K562 (cell line): ENCODE data around the gene SETD4. TPM values are rescaled to one million over a fixed set of nuclear protein-coding genes. Genes with fewer than 3 reads are reported as not detected.

Experiments used
- BCL6 ChIP-seq: fragments of 250-450 bp; sonication (Bioruptor Pico); IDR thresholded peaks from 2 replicates; pipeline ENCODE4 v1.4.0; 2020
- BDP1 ChIP-seq: IDR thresholded peaks from 3 replicates; pipeline ENCODE4 v1.6.1; 2011; ENCODE audit not compliant: insufficient read length, insufficient read depth
- CHCHD3 ChIP-seq: fragments of 250-450 bp; sonication (Bioruptor Pico); IDR thresholded peaks from 2 replicates; pipeline ENCODE4 v2.1.2; 2022; ENCODE audit warnings: mild to moderate bottlenecking
- FOSL1 ChIP-seq: fragments of 200-800 bp; sonication (Bioruptor generic); conservative IDR thresholded peaks from 2 replicates; pipeline ENCODE4 v1.6.1; 2016; ENCODE audit warnings: missing genetic modification characterization, missing compliant biosample characterization
- HDGF ChIP-seq: fragments of 450-650 bp; IDR thresholded peaks from 2 replicates; pipeline ENCODE4 v1.6.1; 2016
- HNRNPK ChIP-seq: fragments of 200-400 bp; formaldehyde crosslinking; IDR thresholded peaks from one replicate; pipeline ENCODE4 v1.6.1; 2018; ENCODE audit warnings: mild to moderate bottlenecking, low read depth, low read length; ENCODE audit not compliant: poor library complexity, severe bottlenecking
- JUN ChIP-seq, 2 experiments: sonication (generic) in 1 of 2; formaldehyde crosslinking in 1 of 2; IDR thresholded peaks; 2 replicates each; pipeline versions ENCODE4 v1.6.1 to v1.8.0; 2012 to 2022; ENCODE audit warnings: borderline replicate concordance in 2 of 2, mild to moderate bottlenecking in 2 of 2, improper control_type of control experiment in 1 of 2, low read depth in 1 of 2, low read length in 1 of 2, missing genetic modification reagents in 1 of 2
- LCOR ChIP-seq: sonication (generic); formaldehyde crosslinking; IDR thresholded peaks from 2 replicates; pipeline ENCODE4 v1.8.0; 2022; ENCODE audit warnings: mild to moderate bottlenecking, missing genetic modification reagents
- PURB ChIP-seq: sonication (generic); formaldehyde crosslinking; IDR thresholded peaks from 2 replicates; pipeline ENCODE4 v1.9.0; 2021; ENCODE audit warnings: low read depth, mild to moderate bottlenecking, missing genetic modification reagents
- SAFB ChIP-seq: fragments of 200-400 bp; formaldehyde crosslinking; IDR thresholded peaks from 2 replicates; pipeline ENCODE4 v1.6.1; 2017; ENCODE audit warnings: low read depth, low read length, borderline replicate concordance
- ZNF274 ChIP-seq: IDR thresholded peaks from 2 replicates; pipeline ENCODE4 v1.6.1; 2011; ENCODE audit warnings: low read depth, mild to moderate bottlenecking, low read length, moderate library complexity, borderline replicate concordance
- ZNF3 ChIP-seq: fragments of 250-450 bp; sonication (Bioruptor Pico); IDR thresholded peaks from 2 replicates; pipeline ENCODE4 v1.5.0; 2021; ENCODE audit warnings: mild to moderate bottlenecking, moderate library complexity
- ZNF444 ChIP-seq: fragments of 250-450 bp; sonication (Bioruptor Pico); IDR thresholded peaks from 2 replicates; pipeline ENCODE4 v1.4.0; 2020; ENCODE audit warnings: mild to moderate bottlenecking, moderate library complexity
- polyA plus RNA-seq, 8 experiments: library from polyadenylated mRNA; depleted of rRNA in 4 of 8; stranded (reverse) in 5 of 8; unstranded in 3 of 8; fragments of >200 nt; fragmentation: Nextera tagmentation in 2 of 8; fragmentation: Illumina TruSeq in 1 of 8; extraction: Ambion mirVana in 2 of 8; extraction: Trizol in 1 of 8; gene quantifications; 2 replicates each; pipeline versions ENCODE4 v1.2.1 to v1.2.3, GENCODE V29; 2011 to 2014; ENCODE audit warnings: inconsistent platforms in 1 of 8, missing spikeins in 1 of 8
- total RNA-seq, 7 experiments: library from RNA; depleted of rRNA in 6 of 7; stranded (reverse); fragments of >200 nt in 6 of 7; fragmentation: Illumina TruSeq in 2 of 7; extraction: Trizol in 2 of 7; gene quantifications; 2 replicates each; pipeline versions ENCODE4 v1.2.1 to v1.2.3, GENCODE V29; 2011 to 2021; ENCODE audit warnings: low replicate concordance in 1 of 7
- TF ChIP-seq, protein P1 (sequence below): sonication (generic); formaldehyde crosslinking; IDR thresholded peaks from 2 replicates; pipeline ENCODE4 v1.8.0; 2022; ENCODE audit warnings: missing genetic modification reagents, mild to moderate bottlenecking, borderline replicate concordance
- TF ChIP-seq, protein P2 (sequence below): fragments of 450-650 bp; IDR thresholded peaks from 2 replicates; pipeline ENCODE4 v1.6.1; 2017; ENCODE audit warnings: antibody characterized with exemption
- TF ChIP-seq, protein P3 (sequence below): IDR thresholded peaks from 3 replicates; pipeline ENCODE4 v1.6.1; 2011; ENCODE audit warnings: borderline replicate concordance, mild to moderate bottlenecking, moderate library complexity; ENCODE audit not compliant: insufficient read length; ENCODE audit errors: extremely low read depth
- TF ChIP-seq, protein P4 (sequence below): sonication (generic); formaldehyde crosslinking; IDR thresholded peaks from 2 replicates; pipeline ENCODE4 v1.8.1; 2023; ENCODE audit warnings: mild to moderate bottlenecking, missing genetic modification reagents

The SETD4 gene
- total and polyA plus RNA-seq, 9 of the 15 experiments (the other 6 are each of a cell fraction or from before 2014, with no cell fraction given) = 16.1 to 51.3 (median 25.7) TPM

DNA sequence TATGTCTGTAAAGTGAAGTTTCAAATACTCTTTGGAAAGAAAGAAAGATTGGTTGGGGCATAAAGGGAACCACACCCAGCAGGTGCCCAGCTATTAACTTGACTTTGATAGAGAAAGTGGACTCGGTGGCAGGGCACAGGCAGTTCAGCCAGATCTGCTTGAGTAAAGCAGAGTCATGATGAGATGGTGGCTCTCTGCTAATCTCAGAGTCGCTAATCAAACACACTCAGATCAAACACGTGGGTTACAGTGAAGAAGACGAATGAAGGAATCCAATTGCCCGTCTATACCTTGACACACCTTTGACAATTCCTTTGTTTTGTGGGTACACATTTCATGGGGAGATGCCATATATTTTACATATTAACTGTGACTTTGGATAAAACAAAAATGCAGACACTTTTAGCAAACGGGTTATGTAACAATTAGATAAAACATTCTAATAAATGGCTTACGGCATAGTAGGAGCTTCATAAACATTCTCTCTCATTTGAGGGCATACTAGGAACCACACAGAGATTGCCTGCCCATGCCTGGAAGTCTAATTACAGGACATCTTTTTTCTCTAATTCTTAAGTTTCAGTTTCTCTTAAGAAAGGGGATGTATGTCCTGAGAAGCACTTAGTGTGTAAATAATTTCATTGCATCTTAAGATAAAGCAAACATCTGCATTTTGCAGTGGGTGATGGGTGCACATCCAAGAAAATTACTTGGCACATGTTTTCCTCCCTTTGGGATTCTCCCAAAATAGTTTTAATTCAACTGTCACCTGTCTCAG lies 16.7 kb upstream of the SETD4 start (continued):
- TF ChIP-seq HDGF (no peak), PURB (CRISPR knock-in tag) (no peak), ZNF444 (CRISPR knock-in tag) (no peak), CHCHD3 (no peak), ZNF274 (no peak), BCL6 (CRISPR knock-in tag) (no peak), FOSL1 (tag) (no peak), JUN (IDR thresholded peaks at IDR 0.05; ENCODE audit: borderline replicate concordance, low read depth, low read length) (no peak), JUN (CRISPR knock-in tag; IDR thresholded peaks at IDR 0.05; ENCODE audit: borderline replicate concordance) (no peak), SAFB (no peak), ZNF3 (no peak), HNRNPK (no peak), LCOR (CRISPR knock-in tag) (no peak), BDP1 (no peak)
- TF ChIP-seq, protein P1, sequence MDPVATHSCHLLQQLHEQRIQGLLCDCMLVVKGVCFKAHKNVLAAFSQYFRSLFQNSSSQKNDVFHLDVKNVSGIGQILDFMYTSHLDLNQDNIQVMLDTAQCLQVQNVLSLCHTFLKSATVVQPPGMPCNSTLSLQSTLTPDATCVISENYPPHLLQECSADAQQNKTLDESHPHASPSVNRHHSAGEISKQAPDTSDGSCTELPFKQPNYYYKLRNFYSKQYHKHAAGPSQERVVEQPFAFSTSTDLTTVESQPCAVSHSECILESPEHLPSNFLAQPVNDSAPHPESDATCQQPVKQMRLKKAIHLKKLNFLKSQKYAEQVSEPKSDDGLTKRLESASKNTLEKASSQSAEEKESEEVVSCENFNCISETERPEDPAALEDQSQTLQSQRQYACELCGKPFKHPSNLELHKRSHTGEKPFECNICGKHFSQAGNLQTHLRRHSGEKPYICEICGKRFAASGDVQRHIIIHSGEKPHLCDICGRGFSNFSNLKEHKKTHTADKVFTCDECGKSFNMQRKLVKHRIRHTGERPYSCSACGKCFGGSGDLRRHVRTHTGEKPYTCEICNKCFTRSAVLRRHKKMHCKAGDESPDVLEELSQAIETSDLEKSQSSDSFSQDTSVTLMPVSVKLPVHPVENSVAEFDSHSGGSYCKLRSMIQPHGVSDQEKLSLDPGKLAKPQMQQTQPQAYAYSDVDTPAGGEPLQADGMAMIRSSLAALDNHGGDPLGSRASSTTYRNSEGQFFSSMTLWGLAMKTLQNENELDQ (CRISPR knock-in tag) = no peak
- TF ChIP-seq, protein P2, sequence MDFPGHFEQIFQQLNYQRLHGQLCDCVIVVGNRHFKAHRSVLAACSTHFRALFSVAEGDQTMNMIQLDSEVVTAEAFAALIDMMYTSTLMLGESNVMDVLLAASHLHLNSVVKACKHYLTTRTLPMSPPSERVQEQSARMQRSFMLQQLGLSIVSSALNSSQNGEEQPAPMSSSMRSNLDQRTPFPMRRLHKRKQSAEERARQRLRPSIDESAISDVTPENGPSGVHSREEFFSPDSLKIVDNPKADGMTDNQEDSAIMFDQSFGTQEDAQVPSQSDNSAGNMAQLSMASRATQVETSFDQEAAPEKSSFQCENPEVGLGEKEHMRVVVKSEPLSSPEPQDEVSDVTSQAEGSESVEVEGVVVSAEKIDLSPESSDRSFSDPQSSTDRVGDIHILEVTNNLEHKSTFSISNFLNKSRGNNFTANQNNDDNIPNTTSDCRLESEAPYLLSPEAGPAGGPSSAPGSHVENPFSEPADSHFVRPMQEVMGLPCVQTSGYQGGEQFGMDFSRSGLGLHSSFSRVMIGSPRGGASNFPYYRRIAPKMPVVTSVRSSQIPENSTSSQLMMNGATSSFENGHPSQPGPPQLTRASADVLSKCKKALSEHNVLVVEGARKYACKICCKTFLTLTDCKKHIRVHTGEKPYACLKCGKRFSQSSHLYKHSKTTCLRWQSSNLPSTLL = no peak
- TF ChIP-seq, protein P3, sequence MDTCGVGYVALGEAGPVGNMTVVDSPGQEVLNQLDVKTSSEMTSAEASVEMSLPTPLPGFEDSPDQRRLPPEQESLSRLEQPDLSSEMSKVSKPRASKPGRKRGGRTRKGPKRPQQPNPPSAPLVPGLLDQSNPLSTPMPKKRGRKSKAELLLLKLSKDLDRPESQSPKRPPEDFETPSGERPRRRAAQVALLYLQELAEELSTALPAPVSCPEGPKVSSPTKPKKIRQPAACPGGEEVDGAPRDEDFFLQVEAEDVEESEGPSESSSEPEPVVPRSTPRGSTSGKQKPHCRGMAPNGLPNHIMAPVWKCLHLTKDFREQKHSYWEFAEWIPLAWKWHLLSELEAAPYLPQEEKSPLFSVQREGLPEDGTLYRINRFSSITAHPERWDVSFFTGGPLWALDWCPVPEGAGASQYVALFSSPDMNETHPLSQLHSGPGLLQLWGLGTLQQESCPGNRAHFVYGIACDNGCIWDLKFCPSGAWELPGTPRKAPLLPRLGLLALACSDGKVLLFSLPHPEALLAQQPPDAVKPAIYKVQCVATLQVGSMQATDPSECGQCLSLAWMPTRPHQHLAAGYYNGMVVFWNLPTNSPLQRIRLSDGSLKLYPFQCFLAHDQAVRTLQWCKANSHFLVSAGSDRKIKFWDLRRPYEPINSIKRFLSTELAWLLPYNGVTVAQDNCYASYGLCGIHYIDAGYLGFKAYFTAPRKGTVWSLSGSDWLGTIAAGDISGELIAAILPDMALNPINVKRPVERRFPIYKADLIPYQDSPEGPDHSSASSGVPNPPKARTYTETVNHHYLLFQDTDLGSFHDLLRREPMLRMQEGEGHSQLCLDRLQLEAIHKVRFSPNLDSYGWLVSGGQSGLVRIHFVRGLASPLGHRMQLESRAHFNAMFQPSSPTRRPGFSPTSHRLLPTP = no peak
- TF ChIP-seq, protein P4, sequence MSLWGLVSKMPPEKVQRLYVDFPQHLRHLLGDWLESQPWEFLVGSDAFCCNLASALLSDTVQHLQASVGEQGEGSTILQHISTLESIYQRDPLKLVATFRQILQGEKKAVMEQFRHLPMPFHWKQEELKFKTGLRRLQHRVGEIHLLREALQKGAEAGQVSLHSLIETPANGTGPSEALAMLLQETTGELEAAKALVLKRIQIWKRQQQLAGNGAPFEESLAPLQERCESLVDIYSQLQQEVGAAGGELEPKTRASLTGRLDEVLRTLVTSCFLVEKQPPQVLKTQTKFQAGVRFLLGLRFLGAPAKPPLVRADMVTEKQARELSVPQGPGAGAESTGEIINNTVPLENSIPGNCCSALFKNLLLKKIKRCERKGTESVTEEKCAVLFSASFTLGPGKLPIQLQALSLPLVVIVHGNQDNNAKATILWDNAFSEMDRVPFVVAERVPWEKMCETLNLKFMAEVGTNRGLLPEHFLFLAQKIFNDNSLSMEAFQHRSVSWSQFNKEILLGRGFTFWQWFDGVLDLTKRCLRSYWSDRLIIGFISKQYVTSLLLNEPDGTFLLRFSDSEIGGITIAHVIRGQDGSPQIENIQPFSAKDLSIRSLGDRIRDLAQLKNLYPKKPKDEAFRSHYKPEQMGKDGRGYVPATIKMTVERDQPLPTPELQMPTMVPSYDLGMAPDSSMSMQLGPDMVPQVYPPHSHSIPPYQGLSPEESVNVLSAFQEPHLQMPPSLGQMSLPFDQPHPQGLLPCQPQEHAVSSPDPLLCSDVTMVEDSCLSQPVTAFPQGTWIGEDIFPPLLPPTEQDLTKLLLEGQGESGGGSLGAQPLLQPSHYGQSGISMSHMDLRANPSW (CRISPR knock-in tag) = no peak
